Sigmoid colon (tissue), 4 donors: ENCODE measurements around the gene CAMK4.

ENCODE experiments used
- EP300 ChIP-seq, 4 donors: sonication (generic); formaldehyde crosslinking; IDR thresholded peaks; one replicate each; pipeline ENCODE4 v1.6.1; 2017; ENCODE audit warnings: antibody characterized with exemption in 4 of 4
- POLR2A ChIP-seq, 2 donors: fragments of 450-650 bp; IDR thresholded peaks; one replicate each; pipeline ENCODE4 v1.6.1; 2016; ENCODE audit warnings: antibody characterized with exemption in 2 of 2, mild to moderate bottlenecking in 2 of 2, moderate library complexity in 2 of 2
- TF ChIP-seq, protein P1 (sequence below), 4 experiments: fragments of 450-650 bp in 3 of 4; fragments of 200-600 bp in 1 of 4; IDR thresholded peaks; one replicate each; pipeline ENCODE4 v1.5.1; 2016 to 2019; ENCODE audit warnings: antibody characterized with exemption in 4 of 4, mild to moderate bottlenecking in 3 of 4, moderate library complexity in 2 of 4

- TF ChIP-seq POLR2A (IDR thresholded peaks at IDR 0.05) (no peak), EP300 (IDR thresholded peaks at IDR 0.05) (no peak)
- TF ChIP-seq, protein P1, sequence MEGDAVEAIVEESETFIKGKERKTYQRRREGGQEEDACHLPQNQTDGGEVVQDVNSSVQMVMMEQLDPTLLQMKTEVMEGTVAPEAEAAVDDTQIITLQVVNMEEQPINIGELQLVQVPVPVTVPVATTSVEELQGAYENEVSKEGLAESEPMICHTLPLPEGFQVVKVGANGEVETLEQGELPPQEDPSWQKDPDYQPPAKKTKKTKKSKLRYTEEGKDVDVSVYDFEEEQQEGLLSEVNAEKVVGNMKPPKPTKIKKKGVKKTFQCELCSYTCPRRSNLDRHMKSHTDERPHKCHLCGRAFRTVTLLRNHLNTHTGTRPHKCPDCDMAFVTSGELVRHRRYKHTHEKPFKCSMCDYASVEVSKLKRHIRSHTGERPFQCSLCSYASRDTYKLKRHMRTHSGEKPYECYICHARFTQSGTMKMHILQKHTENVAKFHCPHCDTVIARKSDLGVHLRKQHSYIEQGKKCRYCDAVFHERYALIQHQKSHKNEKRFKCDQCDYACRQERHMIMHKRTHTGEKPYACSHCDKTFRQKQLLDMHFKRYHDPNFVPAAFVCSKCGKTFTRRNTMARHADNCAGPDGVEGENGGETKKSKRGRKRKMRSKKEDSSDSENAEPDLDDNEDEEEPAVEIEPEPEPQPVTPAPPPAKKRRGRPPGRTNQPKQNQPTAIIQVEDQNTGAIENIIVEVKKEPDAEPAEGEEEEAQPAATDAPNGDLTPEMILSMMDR (IDR thresholded peaks at IDR 0.05): no peak
These were observed 223.6 kb downstream of the CAMK4 start for GRCh38 chr5:111447822-111448221.
